GM10248 (cell line): ENCODE measurements around the gene MAP3K2.

Experiments used
- CTCF ChIA-PET: fragments of 300-600 bp; sonication (Branson Sonifier 250); formaldehyde crosslinking; extraction: SDS; loops from one replicate; lab custom pipeline; 2021; ENCODE audit warnings: antibody characterized with exemption; lab: Yijun Ruan, JAX
- POLR2A ChIA-PET: fragments of 350-650 bp; sonication (Branson Sonifier 250); formaldehyde crosslinking; extraction: SDS; loops from one replicate; lab custom pipeline; 2020; ENCODE audit warnings: antibody characterized with exemption; lab: Yijun Ruan, JAX
- DNase-seq: peaks from one replicate; pipeline ENCODE4 v3.0.0; 2012; ENCODE audit errors: extremely low spot score
- TF ChIP-seq, protein P1 (sequence below): IDR thresholded peaks from 2 replicates; pipeline ENCODE4 v1.5.1; 2012; ENCODE audit warnings: mild to moderate bottlenecking, low read depth; ENCODE audit errors: extremely low read depth, missing control alignments, control extremely low read depth

MAP3K2 gene

DNA sequence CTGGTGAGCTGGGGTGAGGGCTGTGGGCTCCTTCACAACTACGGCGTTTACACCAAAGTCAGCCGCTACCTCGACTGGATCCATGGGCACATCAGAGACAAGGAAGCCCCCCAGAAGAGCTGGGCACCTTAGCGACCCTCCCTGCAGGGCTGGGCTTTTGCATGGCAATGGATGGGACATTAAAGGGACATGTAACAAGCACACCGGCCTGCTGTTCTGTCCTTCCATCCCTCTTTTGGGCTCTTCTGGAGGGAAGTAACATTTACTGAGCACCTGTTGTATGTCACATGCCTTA lies 41.0 kb upstream of the MAP3K2 start:
- POLR2A ChIA-PET: no interaction called here
- CTCF ChIA-PET: interaction anchor here (1.5 to 1.9 kb wide), 2 partner anchors 13 to 15 kb away, joined by 4 to 5 read pairs; no protein-coding TSS in a partner anchor

DNA sequence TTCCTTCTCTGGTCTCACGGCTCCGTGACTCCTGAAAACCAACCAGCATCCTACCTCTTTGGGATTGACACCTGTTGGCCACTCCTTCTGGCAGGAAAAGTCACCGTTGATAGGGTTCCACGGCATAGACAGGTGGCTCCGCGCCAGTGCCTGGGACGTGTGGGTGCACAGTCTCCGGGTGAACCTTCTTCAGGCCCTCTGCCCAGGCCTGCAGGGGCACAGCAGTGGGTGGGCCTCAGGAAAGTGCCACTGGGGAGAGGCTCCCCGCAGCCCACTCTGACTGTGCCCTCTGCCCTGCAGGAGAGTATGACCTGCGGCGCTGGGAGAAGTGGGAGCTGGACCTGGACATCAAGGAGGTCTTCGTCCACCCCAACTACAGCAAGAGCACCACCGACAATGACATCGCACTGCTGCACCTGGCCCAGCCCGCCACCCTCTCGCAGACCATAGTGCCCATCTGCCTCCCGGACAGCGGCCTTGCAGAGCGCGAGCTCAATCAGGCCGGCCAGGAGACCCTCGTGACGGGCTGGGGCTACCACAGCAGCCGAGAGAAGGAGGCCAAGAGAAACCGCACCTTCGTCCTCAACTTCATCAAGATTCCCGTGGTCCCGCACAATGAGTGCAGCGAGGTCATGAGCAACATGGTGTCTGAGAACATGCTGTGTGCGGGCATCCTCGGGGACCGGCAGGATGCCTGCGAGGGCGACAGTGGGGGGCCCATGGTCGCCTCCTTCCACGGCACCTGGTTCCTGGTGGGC lies 40.5 kb upstream of the MAP3K2 start:
- ChIA-PET CTCF (interaction anchor here (1.9 kb wide), 1 partner anchor 14 kb away, joined by 5 read pairs; no protein-coding TSS in a partner anchor), POLR2A (no interaction called here)
- no peak for DNase-seq
- TF ChIP-seq, protein P1, sequence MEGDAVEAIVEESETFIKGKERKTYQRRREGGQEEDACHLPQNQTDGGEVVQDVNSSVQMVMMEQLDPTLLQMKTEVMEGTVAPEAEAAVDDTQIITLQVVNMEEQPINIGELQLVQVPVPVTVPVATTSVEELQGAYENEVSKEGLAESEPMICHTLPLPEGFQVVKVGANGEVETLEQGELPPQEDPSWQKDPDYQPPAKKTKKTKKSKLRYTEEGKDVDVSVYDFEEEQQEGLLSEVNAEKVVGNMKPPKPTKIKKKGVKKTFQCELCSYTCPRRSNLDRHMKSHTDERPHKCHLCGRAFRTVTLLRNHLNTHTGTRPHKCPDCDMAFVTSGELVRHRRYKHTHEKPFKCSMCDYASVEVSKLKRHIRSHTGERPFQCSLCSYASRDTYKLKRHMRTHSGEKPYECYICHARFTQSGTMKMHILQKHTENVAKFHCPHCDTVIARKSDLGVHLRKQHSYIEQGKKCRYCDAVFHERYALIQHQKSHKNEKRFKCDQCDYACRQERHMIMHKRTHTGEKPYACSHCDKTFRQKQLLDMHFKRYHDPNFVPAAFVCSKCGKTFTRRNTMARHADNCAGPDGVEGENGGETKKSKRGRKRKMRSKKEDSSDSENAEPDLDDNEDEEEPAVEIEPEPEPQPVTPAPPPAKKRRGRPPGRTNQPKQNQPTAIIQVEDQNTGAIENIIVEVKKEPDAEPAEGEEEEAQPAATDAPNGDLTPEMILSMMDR: no peak

More for the DNA sequence above, 41.0 kb upstream of the MAP3K2 start:
- DNase-seq: no peak
- TF ChIP-seq, protein P1: no peak

DNA sequence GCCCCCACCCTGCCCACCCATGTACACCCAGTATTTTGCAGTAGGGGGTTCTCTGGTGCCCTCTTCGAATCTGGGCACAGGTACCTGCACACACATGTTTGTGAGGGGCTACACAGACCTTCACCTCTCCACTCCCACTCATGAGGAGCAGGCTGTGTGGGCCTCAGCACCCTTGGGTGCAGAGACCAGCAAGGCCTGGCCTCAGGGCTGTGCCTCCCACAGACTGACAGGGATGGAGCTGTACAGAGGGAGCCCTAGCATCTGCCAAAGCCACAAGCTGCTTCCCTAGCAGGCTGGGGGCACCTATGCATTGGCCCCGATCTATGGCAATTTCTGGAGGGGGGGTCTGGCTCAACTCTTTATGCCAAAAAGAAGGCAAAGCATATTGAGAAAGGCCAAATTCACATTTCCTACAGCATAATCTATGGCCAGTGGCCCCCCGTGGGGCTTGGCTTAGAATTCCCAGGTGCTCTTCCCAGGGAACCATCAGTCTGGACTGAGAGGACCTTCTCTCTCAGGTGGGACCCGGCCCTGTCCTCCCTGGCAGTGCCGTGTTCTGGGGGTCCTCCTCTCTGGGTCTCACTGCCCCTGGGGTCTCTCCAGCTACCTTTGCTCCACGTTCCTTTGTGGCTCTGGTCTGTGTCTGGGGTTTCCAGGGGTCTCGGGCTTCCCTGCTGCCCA lies 39.7 kb upstream of the MAP3K2 start:
- no peak for DNase-seq
- ChIA-PET POLR2A (no interaction called here), CTCF (interaction anchor here (0.9 kb wide), 1 partner anchor 12 kb away, joined by 4 read pairs; no protein-coding TSS in a partner anchor)
- TF ChIP-seq, protein P1: no peak

DNA sequence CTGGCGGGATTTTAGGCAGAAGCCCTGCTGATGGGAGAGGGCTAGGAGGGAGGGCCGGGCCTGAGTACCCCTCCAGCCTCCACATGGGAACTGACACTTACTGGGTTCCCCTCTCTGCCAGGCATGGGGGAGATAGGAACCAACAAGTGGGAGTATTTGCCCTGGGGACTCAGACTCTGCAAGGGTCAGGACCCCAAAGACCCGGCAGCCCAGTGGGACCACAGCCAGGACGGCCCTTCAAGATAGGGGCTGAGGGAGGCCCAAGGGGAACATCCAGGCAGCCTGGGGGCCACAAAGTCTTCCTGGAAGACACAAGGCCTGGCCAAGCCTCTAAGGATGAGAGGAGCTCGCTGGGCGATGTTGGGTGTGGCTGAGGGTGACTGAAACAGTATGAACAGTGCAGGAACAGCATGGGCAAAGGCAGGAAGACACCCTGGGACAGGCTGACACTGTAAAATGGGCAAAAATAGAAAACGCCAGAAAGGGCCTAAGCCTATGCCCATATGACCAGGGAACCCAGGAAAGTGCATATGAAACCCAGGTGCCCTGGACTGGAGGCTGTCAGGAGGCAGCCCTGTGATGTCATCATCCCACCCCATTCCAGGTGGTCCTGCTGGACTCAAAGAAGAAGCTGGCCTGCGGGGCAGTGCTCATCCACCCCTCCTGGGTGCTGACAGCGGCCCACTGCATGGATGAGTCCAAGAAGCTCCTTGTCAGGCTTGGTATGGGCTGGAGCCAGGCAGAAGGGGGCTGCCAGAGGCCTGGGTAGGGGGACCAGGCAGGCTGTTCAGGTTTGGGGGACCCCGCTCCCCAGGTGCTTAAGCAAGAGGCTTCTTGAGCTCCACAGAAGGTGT lies 39.0 kb upstream of the MAP3K2 start:
- POLR2A ChIA-PET: no interaction called here
- no peak for DNase-seq
- CTCF ChIA-PET: interaction anchor here (0.9 kb wide), 1 partner anchor 11 kb away, joined by 4 read pairs; no protein-coding TSS in a partner anchor
- TF ChIP-seq, protein P1: no peak

DNA sequence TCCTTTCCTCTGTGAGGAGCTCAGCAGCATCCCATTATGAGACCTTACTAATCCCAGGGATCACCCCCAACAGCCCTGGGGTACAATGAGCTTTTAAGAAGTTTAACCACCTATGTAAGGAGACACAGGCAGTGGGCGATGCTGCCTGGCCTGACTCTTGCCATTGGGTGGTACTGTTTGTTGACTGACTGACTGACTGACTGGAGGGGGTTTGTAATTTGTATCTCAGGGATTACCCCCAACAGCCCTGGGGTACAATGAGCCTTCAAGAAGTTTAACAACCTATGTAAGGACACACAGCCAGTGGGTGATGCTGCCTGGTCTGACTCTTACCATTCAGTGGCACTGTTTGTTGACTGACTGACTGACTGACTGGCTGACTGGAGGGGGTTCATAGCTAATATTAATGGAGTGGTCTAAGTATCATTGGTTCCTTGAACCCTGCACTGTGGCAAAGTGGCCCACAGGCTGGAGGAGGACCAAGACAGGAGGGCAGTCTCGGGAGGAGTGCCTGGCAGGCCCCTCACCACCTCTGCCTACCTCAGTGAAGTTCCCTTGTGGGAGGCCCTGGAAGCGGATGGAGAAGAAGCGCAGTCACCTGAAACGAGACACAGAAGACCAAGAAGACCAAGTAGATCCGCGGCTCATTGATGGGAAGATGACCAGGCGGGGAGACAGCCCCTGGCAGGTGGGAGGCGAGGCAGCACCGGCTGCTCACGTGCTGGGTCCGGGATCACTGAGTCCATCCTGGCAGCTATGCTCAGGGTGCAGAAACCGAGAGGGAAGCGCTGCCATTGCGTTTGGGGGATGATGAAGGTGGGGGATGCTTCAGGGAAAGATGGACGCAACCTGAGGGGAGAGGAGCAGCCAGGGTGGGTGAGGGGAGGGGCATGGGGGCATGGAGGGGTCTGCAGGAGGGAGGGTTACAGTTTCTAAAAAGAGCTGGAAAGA lies 38.0 kb upstream of the MAP3K2 start:
- ChIA-PET CTCF (interaction anchor here (1.7 to 2.1 kb wide), 3 partner anchors 8 to 27 kb away, joined by 6 to 7 read pairs (median 6); no protein-coding TSS in a partner anchor), POLR2A (no interaction called here)
- no peak for DNase-seq
- TF ChIP-seq, protein P1: no peak
